HCT116 (cell line): ENCODE measurements around the gene MOB3B. TPM values are rescaled to one million over a fixed set of nuclear protein-coding genes. Genes with fewer than 3 reads are reported as not detected.

Experiments used
- ATAC-seq: fragments of 200-7000 bp; cut with Tn5 transposase; 2 replicates; pipeline ENCODE4 v1.9.1; 2020; ENCODE audit warnings: mild to moderate bottlenecking, moderate library complexity
- BruUV-seq: library from RNA; stranded (reverse); fragments of 400-500 nt; replicated peaks from 2 replicates; lab custom pipeline; 2021; lab: Mats Ljungman, UMichigan
- CTCF ChIA-PET: fragments of 300-600 bp; sonication (Branson Sonifier 250); formaldehyde crosslinking; loops from one replicate; lab custom pipeline; 2021; ENCODE audit warnings: antibody characterized with exemption; lab: Charles Lee
- POLR2A ChIA-PET: fragments of 300-600, 350-600 bp; sonication (Branson Sonifier 250); formaldehyde crosslinking; loops from one replicate; lab custom pipeline; 2021; ENCODE audit warnings: antibody characterized with exemption; lab: Charles Lee
- RAD21 ChIA-PET, 2 experiments: fragments of 300-600 bp; sonication (Branson Sonifier 250); formaldehyde crosslinking; loops; one replicate each; lab custom pipeline; 2023; ENCODE audit warnings: low total read pairs in 2 of 2; ENCODE audit not compliant: uncharacterized antibody in 2 of 2, unreplicated experiment in 2 of 2, low non-redundant PET in 1 of 2; lab: Charles Lee
- DNase-seq: peaks from one replicate; pipeline ENCODE4 v3.0.0-alpha.2; 2010; ENCODE audit warnings: low read depth, low spot score
- H2AFZ ChIP-seq: fragments of 200-600 bp; shearing (Covaris generic), sonication (generic); 2 replicates; pipeline ENCODE4 v1.6.1; 2017; ENCODE audit warnings: low read depth, mixed run types, mixed read lengths, antibody characterized with exemption, low read length; ENCODE audit not compliant: poor library complexity, severe bottlenecking
- H3K27ac ChIP-seq: 2 replicates; pipeline ENCODE4 v1.5.1; 2012; ENCODE audit warnings: low read depth, low read length
- H3K27me3 ChIP-seq: fragments of 200-600 bp; sonication (generic); 2 replicates; pipeline ENCODE4 v1.6.1; 2016; ENCODE audit warnings: mixed run types, low read length, mixed read lengths; ENCODE audit not compliant: insufficient read depth
- H3K36me3 ChIP-seq, 2 experiments: fragments of 200-500 bp in 1 of 2; fragments of 200-600 bp in 1 of 2; sonication (Bioruptor generic) in 1 of 2; sonication (generic) in 1 of 2; 2 replicates each; pipeline versions ENCODE4 v1.5.1 to v1.6.1; 2014 to 2016; ENCODE audit warnings: low read length in 2 of 2, inconsistent platforms in 1 of 2, mixed read lengths in 1 of 2, mixed run types in 1 of 2; ENCODE audit not compliant: insufficient read depth in 2 of 2, control insufficient read depth in 1 of 2
- H3K4me1 ChIP-seq, 2 experiments: fragments of 200-600 bp in 1 of 2; sonication (generic) in 1 of 2; 2 replicates each; pipeline versions ENCODE4 v1.5.1 to v1.6.1; 2012 to 2017; ENCODE audit warnings: low read length in 2 of 2, inconsistent platforms in 1 of 2, mild to moderate bottlenecking in 1 of 2, mixed read lengths in 1 of 2, mixed run types in 1 of 2, moderate library complexity in 1 of 2; ENCODE audit not compliant: insufficient read depth in 2 of 2, control insufficient read depth in 1 of 2
- H3K4me2 ChIP-seq: fragments of 200-600 bp; sonication (generic); 2 replicates; pipeline ENCODE4 v1.6.1; 2017; ENCODE audit warnings: mixed run types, low read length, mixed read lengths
- H3K4me3 ChIP-seq, 2 experiments: fragments of 200-600 bp in 1 of 2; sonication (generic) in 1 of 2; replicated peaks in 1 of 2; 2 replicates each; pipeline ENCODE4 v1.5.1; 2011 to 2016; ENCODE audit warnings: low read length in 2 of 2, control low read depth in 1 of 2, low read depth in 1 of 2, mild to moderate bottlenecking in 1 of 2, mixed read lengths in 1 of 2, mixed run types in 1 of 2
- H3K79me2 ChIP-seq: fragments of 200-600 bp; sonication (generic); 2 replicates; pipeline ENCODE4 v1.6.1; 2017; ENCODE audit warnings: mild to moderate bottlenecking, mixed run types, low read length, moderate library complexity, mixed read lengths; ENCODE audit not compliant: insufficient read depth
- H3K9ac ChIP-seq: fragments of 200-600 bp; sonication (generic); 2 replicates; pipeline ENCODE4 v1.6.1; 2016; ENCODE audit warnings: low read length, mixed read lengths
- H3K9me2 ChIP-seq: fragments of 200-600 bp; sonication (generic), shearing (Covaris generic); 2 replicates; pipeline ENCODE4 v1.6.1; 2017; ENCODE audit warnings: mixed run types, mild to moderate bottlenecking, moderate library complexity; ENCODE audit not compliant: insufficient read depth
- H3K9me3 ChIP-seq, 2 experiments: fragments of 200-500 bp in 1 of 2; fragments of 200-600 bp in 1 of 2; sonication (Bioruptor generic) in 1 of 2; sonication (generic) in 1 of 2; 2 replicates each; pipeline ENCODE4 v1.6.1; 2014 to 2017; ENCODE audit warnings: low read length in 2 of 2, mixed read lengths in 2 of 2, inconsistent platforms in 1 of 2, low read depth in 1 of 2, mild to moderate bottlenecking in 1 of 2, mixed run types in 1 of 2, moderate library complexity in 1 of 2; ENCODE audit not compliant: control insufficient read depth in 1 of 2, insufficient read depth in 1 of 2
- H4K20me1 ChIP-seq: fragments of 200-600 bp; sonication (generic), shearing (Covaris generic); 2 replicates; pipeline ENCODE4 v1.6.1; 2017; ENCODE audit warnings: mixed run types, mild to moderate bottlenecking, moderate library complexity; ENCODE audit not compliant: insufficient read depth
- ATF3 ChIP-seq: IDR thresholded peaks from 2 replicates; pipeline ENCODE4 v1.6.1; 2012
- CBX3 ChIP-seq: IDR thresholded peaks from 2 replicates; pipeline ENCODE4 v1.6.1; 2012; ENCODE audit warnings: low read depth
- CEBPB ChIP-seq: IDR thresholded peaks from 2 replicates; pipeline ENCODE4 v1.6.1; 2012; ENCODE audit warnings: low read depth
- EGR1 ChIP-seq: IDR thresholded peaks from 2 replicates; pipeline ENCODE4 v1.6.1; 2012; ENCODE audit warnings: low read depth
- EZH2phosphoT487 ChIP-seq: fragments of 200-600 bp; IDR thresholded peaks from 2 replicates; pipeline ENCODE4 v1.6.1; 2018; ENCODE audit warnings: antibody characterized with exemption, borderline replicate concordance
- JUND ChIP-seq: IDR thresholded peaks from 2 replicates; pipeline ENCODE4 v1.6.1; 2012
- POLR2A ChIP-seq: IDR thresholded peaks from 2 replicates; pipeline ENCODE4 v1.7.0; 2011; ENCODE audit warnings: borderline replicate concordance; ENCODE audit not compliant: insufficient read depth, insufficient read length; ENCODE audit errors: extremely low read depth
- POLR2AphosphoS5 ChIP-seq: IDR thresholded peaks from 2 replicates; pipeline ENCODE4 v1.6.1; 2011; ENCODE audit warnings: mild to moderate bottlenecking, low read depth, low read length, moderate library complexity
- RAD21 ChIP-seq: IDR thresholded peaks from 2 replicates; pipeline ENCODE4 v1.6.1; 2012; ENCODE audit warnings: low read depth, mild to moderate bottlenecking
- REST ChIP-seq: IDR thresholded peaks from 2 replicates; pipeline ENCODE4 v1.6.1; 2012; ENCODE audit warnings: low read depth
- SIN3A ChIP-seq: IDR thresholded peaks from 2 replicates; pipeline ENCODE4 v1.6.1; 2012; ENCODE audit warnings: low read depth
- SP1 ChIP-seq: IDR thresholded peaks from 2 replicates; pipeline ENCODE4 v1.6.1; 2012; ENCODE audit warnings: low read depth
- TCF7L2 ChIP-seq: IDR thresholded peaks from 2 replicates; pipeline ENCODE4 v1.7.0; 2011; ENCODE audit warnings: borderline replicate concordance, inconsistent platforms; ENCODE audit not compliant: insufficient read depth, insufficient read length; ENCODE audit errors: extremely low read depth
- YY1 ChIP-seq: IDR thresholded peaks from 2 replicates; pipeline ENCODE4 v1.6.1; 2011; ENCODE audit warnings: low read length, low read depth, moderate library complexity, mild to moderate bottlenecking; ENCODE audit not compliant: insufficient replicate concordance; ENCODE audit errors: extremely low read depth
- ZNF274 ChIP-seq: fragments of 200-500 bp; sonication (Bioruptor generic); IDR thresholded peaks from 2 replicates; pipeline ENCODE4 v1.6.1; 2014; ENCODE audit warnings: mild to moderate bottlenecking, low read depth, low read length, inconsistent platforms
- intact Hi-C: fragments of 100-400 bp; cut with micrococcal nuclease; formaldehyde crosslinking; loops from 2 replicates; pipeline ENCODE4 v1.10.0; 2022
- total RNA-seq: library from RNA; stranded (reverse); gene quantifications from one replicate; pipeline ENCODE4 v1.2.1, GENCODE V29; 2021; ENCODE audit not compliant: unreplicated experiment
- TF ChIP-seq, protein P1 (sequence below): IDR thresholded peaks from 2 replicates; pipeline ENCODE4 v1.6.1; 2011; ENCODE audit warnings: mild to moderate bottlenecking, low read length, moderate library complexity; ENCODE audit not compliant: insufficient replicate concordance; ENCODE audit errors: extremely low read depth
- TF ChIP-seq, protein P2 (sequence below), 3 experiments: fragments of 200-600 bp in 1 of 3; sonication (generic) in 1 of 3; IDR thresholded peaks in 2 of 3; conservative IDR thresholded peaks in 1 of 3; 2 replicates each; pipeline ENCODE4 v1.5.1; 2012 to 2017; ENCODE audit warnings: low read depth in 2 of 3, low read length in 2 of 3, antibody characterized with exemption in 1 of 3, borderline replicate concordance in 1 of 3, control low read depth in 1 of 3, mild to moderate bottlenecking in 1 of 3, mixed read lengths in 1 of 3, mixed run types in 1 of 3, moderate library complexity in 1 of 3; ENCODE audit not compliant: insufficient read depth in 1 of 3

The MOB3B gene
- total RNA-seq, 1 experiment from 2014 or later: 1.2 TPM

DNA sequence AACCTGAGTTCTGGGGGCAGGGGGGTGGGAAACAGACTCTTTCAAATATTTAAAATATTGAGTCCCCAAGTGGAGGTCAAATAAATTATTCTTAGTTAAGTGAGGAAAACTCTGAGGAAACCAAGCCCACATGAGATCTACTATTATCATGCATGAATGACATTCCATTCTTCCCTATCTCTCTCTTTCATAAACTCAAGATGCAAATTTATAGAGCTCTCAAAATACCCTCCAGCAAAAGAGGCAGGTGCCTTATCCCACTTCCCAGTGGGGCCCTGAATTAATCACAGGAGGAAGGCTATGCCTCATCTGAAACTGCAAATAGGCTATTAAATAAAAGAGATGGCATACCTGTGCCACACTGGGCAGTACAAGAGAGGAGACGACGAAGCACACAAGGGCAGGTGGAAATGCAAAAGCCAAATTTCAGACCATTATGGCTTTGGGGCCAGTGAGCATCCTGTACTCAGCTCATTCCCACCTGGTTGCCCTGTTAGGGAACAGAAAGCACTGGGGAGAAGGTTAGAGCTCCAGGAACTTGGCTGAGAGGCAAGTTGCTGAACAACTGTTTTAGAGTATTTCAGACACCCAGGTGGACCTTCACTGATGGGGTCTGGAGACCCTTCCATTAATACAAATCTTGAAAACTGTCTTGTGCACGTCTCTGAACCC, 130.5 kb downstream of the MOB3B start:
- Histone ChIP-seq H3K36me3 (no peaks in the 10 kb centered on the region), H3K4me2 (no peak overlapping the region), H3K4me1 (peaks cover 0 to 3% of the 10 kb centered on the region in 2 experiments; a peak in 2 of 4 replicates), H3K79me2 (no peaks in the 10 kb centered on the region), H3K9ac (no peak overlapping the region), H3K9me2 (no peaks in the 10 kb centered on the region), H3K9me3 (no peaks in the 10 kb centered on the region), H3K27me3 (peaks cover 28% of the 10 kb centered on the region), H3K27ac (no peak overlapping the region), H4K20me1 (no peaks in the 10 kb centered on the region), H3K4me3 (no peak overlapping the region), H2AFZ (no peak overlapping the region)
- intact Hi-C loops: no loop called here
- ATAC-seq: no peak
- no peak for DNase-seq
- POLR2A ChIA-PET: no interaction called here
- CTCF ChIA-PET: no interaction called here
- TF ChIP-seq YY1 (no peak), POLR2A (no peak), SP1 (no peak), CEBPB (no peak), ZNF274 (no peak), JUND (no peak), EGR1 (no peak), REST (no peak), POLR2AphosphoS5 (no peak), SIN3A (no peak), ATF3 (no peak), EZH2phosphoT487 (no peak), CBX3 (no peak), RAD21 (no peak), TCF7L2 (no peak)
- TF ChIP-seq, protein P1, sequence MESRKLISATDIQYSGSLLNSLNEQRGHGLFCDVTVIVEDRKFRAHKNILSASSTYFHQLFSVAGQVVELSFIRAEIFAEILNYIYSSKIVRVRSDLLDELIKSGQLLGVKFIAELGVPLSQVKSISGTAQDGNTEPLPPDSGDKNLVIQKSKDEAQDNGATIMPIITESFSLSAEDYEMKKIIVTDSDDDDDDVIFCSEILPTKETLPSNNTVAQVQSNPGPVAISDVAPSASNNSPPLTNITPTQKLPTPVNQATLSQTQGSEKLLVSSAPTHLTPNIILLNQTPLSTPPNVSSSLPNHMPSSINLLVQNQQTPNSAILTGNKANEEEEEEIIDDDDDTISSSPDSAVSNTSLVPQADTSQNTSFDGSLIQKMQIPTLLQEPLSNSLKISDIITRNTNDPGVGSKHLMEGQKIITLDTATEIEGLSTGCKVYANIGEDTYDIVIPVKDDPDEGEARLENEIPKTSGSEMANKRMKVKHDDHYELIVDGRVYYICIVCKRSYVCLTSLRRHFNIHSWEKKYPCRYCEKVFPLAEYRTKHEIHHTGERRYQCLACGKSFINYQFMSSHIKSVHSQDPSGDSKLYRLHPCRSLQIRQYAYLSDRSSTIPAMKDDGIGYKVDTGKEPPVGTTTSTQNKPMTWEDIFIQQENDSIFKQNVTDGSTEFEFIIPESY: no peak
- TF ChIP-seq, protein P2, sequence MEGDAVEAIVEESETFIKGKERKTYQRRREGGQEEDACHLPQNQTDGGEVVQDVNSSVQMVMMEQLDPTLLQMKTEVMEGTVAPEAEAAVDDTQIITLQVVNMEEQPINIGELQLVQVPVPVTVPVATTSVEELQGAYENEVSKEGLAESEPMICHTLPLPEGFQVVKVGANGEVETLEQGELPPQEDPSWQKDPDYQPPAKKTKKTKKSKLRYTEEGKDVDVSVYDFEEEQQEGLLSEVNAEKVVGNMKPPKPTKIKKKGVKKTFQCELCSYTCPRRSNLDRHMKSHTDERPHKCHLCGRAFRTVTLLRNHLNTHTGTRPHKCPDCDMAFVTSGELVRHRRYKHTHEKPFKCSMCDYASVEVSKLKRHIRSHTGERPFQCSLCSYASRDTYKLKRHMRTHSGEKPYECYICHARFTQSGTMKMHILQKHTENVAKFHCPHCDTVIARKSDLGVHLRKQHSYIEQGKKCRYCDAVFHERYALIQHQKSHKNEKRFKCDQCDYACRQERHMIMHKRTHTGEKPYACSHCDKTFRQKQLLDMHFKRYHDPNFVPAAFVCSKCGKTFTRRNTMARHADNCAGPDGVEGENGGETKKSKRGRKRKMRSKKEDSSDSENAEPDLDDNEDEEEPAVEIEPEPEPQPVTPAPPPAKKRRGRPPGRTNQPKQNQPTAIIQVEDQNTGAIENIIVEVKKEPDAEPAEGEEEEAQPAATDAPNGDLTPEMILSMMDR (IDR thresholded peaks at IDR 0.05 in 2 of 3, conservative IDR thresholded peaks at IDR 0.05 in 1 of 3; ENCODE audit: borderline replicate concordance in 1 of 3, insufficient read depth in 1 of 3, low read depth in 2 of 3, low read length in 2 of 3): no peak
- RAD21 ChIA-PET: no interaction called here
- no TSS peak for BruUV-seq
